Liver (tissue), 9 donors: ENCODE results near the gene CDH13. TPM values are rescaled to one million over a fixed set of nuclear protein-coding genes. Genes with fewer than 3 reads are reported as not detected.

Source experiments
- DNase-seq: peaks from one replicate; pipeline ENCODE4 v3.0.0-alpha.2; 2017; ENCODE audit warnings: low spot score
- H3K27ac ChIP-seq, 2 donors: one replicate each; pipeline ENCODE4 v1.7.0; 2013; ENCODE audit warnings: inconsistent platforms in 2 of 2, low read length in 2 of 2, control low read depth in 1 of 2, low read depth in 1 of 2, mild to moderate bottlenecking in 1 of 2
- H3K27me3 ChIP-seq, 4 donors: one replicate each; pipeline versions ENCODE4 v1.6.1 to v1.7.0; 2013; ENCODE audit warnings: low read length in 3 of 4, inconsistent platforms in 1 of 4, mild to moderate bottlenecking in 1 of 4, moderate library complexity in 1 of 4; ENCODE audit not compliant: control insufficient read depth in 4 of 4, insufficient read depth in 4 of 4
- H3K36me3 ChIP-seq, 4 donors: one replicate each; pipeline versions ENCODE4 v1.6.1 to v1.7.0; 2013; ENCODE audit warnings: low read length in 3 of 4, mild to moderate bottlenecking in 3 of 4, low read depth in 1 of 4, moderate library complexity in 1 of 4; ENCODE audit not compliant: control insufficient read depth in 4 of 4, insufficient read depth in 3 of 4
- H3K4me1 ChIP-seq, 4 donors: one replicate each; pipeline versions ENCODE4 v1.6.1 to v1.7.0; 2013; ENCODE audit warnings: low read length in 3 of 4, mild to moderate bottlenecking in 3 of 4, moderate library complexity in 1 of 4; ENCODE audit not compliant: control insufficient read depth in 4 of 4, insufficient read depth in 4 of 4
- H3K4me3 ChIP-seq, 3 donors: one replicate each; pipeline versions ENCODE4 v1.6.1 to v1.7.0; 2013; ENCODE audit warnings: low read length in 3 of 3, control low read depth in 1 of 3, low read depth in 1 of 3, mild to moderate bottlenecking in 1 of 3
- H3K9ac ChIP-seq, 2 donors: one replicate each; pipeline ENCODE4 v1.7.0; 2013; ENCODE audit warnings: low read length in 2 of 2, mild to moderate bottlenecking in 2 of 2, moderate library complexity in 2 of 2, control low read depth in 1 of 2, low read depth in 1 of 2
- H3K9me3 ChIP-seq, 4 donors: one replicate each; pipeline versions ENCODE4 v1.6.1 to v1.7.0; 2013; ENCODE audit warnings: low read length in 3 of 4; ENCODE audit not compliant: control insufficient read depth in 4 of 4
- ATF3 ChIP-seq: IDR thresholded peaks from 2 replicates; pipeline ENCODE4 v1.6.1; 2016; ENCODE audit warnings: antibody characterized with exemption
- CTCF ChIP-seq: fragments of 150-350 bp; IDR thresholded peaks from 2 replicates; pipeline ENCODE4 v1.5.1; 2017; ENCODE audit warnings: improper control_type of control experiment, low read depth, low read length; ENCODE audit not compliant: missing input control
- EGR1 ChIP-seq, 2 donors: IDR thresholded peaks; 2 replicates each; pipeline ENCODE4 v1.6.1; 2016 to 2018; ENCODE audit warnings: antibody characterized with exemption in 2 of 2, low read depth in 2 of 2
- FOXA2 ChIP-seq: IDR thresholded peaks from 2 replicates; pipeline ENCODE4 v1.6.1; 2016; ENCODE audit warnings: antibody characterized with exemption
- HNF4A ChIP-seq, 2 donors: conservative IDR thresholded peaks; 2 replicates each; pipeline ENCODE4 v1.6.1; 2016; ENCODE audit warnings: antibody characterized with exemption in 2 of 2, mild to moderate bottlenecking in 2 of 2
- JUND ChIP-seq, 2 donors: IDR thresholded peaks; 2 replicates each; pipeline ENCODE4 v1.6.1; 2016; ENCODE audit warnings: antibody characterized with exemption in 2 of 2
- REST ChIP-seq: IDR thresholded peaks from 2 replicates; pipeline ENCODE4 v1.6.1; 2016; ENCODE audit warnings: antibody characterized with exemption, mild to moderate bottlenecking
- SP1 ChIP-seq: IDR thresholded peaks from 2 replicates; pipeline ENCODE4 v1.6.1; 2018; ENCODE audit warnings: antibody characterized with exemption, mild to moderate bottlenecking
- ZBTB33 ChIP-seq: IDR thresholded peaks from 2 replicates; pipeline ENCODE4 v1.6.1; 2016; ENCODE audit warnings: antibody characterized with exemption
- WGBS: extraction: QIAGEN DNeasy Blood & Tissue Kit; methylation state at CpG from one replicate; pipeline ENCODE4 v1.1.7; 2013; 5-methylcytosine and 5-hydroxymethylcytosine counted together
- polyA plus RNA-seq, 2 donors: library from polyadenylated mRNA; stranded (reverse) in 1 of 2; unstranded in 1 of 2; fragments of 200-250 nt in 1 of 2; fragments of >200 nt in 1 of 2; fragmentation: Nextera tagmentation in 1 of 2; extraction: Ambion mirVana in 1 of 2; gene quantifications; one replicate each; pipeline versions ENCODE4 v1.2.1 to v1.2.3, GENCODE V29; 2013 to 2015
- total RNA-seq, 2 donors: library from RNA; depleted of rRNA; stranded (reverse); fragments of >200 nt; gene quantifications; one replicate each; pipeline ENCODE4 v1.2.3, GENCODE V29; 2014
- donor health status: healthy.
- donor health status: healthy.
- donor health status: healthy.
- donor health status: healthy.
- donor health status: healthy.

CDH13 gene
- total and polyA plus RNA-seq, 4 donors: 0.21 to 1.5 (median 0.58) TPM

GRCh38 chr16:83300326-83300725 is 673.6 kb downstream of the CDH13 start:
- 53% methylated on average over 3 of the region's 3 CpGs for WGBS
- Histone ChIP-seq H3K4me1 (peaks cover 0 to 4% (median 0%) of the 10 kb centered on the region in 4 donors), H3K4me3 (no peak overlapping the region), H3K9ac (no peak overlapping the region), H3K9me3 (no peaks in the 10 kb centered on the region), H3K27me3 (peaks cover 0 to 9% (median 0%) of the 10 kb centered on the region in 4 donors), H3K27ac (no peak overlapping the region), H3K36me3 (no peaks in the 10 kb centered on the region)
- no peak for DNase-seq
- TF ChIP-seq SP1 (no peak), CTCF (no peak)

- 41% methylated on average over 4 of the region's 4 CpGs for WGBS
- Histone ChIP-seq H3K9ac (no peak overlapping the region), H3K4me1 (peaks cover 0 to under 1% (median 0%) of the 10 kb centered on the region in 4 donors), H3K36me3 (no peaks in the 10 kb centered on the region), H3K27ac (no peak overlapping the region), H3K27me3 (peaks cover 0 to 9% (median 0%) of the 10 kb centered on the region in 4 donors), H3K4me3 (no peak overlapping the region), H3K9me3 (no peaks in the 10 kb centered on the region)
- no peak for DNase-seq
- TF ChIP-seq HNF4A (conservative IDR thresholded peaks at IDR 0.05): no peak
- no peak for TF ChIP-seq REST
- no peak for TF ChIP-seq CTCF
- TF ChIP-seq FOXA2: no peak
- no peak for TF ChIP-seq EGR1 (IDR thresholded peaks at IDR 0.05; ENCODE audit: low read depth in 2 of 2)
Observed at GRCh38 chr16:83301971-83302370, 675.2 kb downstream of the CDH13 start.

- no peak for DNase-seq
- no peak overlapping the region for H3K9ac ChIP-seq
- no peaks in the 10 kb centered on the region for H3K36me3 ChIP-seq
- H3K27me3 ChIP-seq: peaks cover 0 to 9% (median 0%) of the 10 kb centered on the region in 4 donors
- no peaks in the 10 kb centered on the region for H3K4me1 ChIP-seq
- 69% methylated on average over 2 of the region's 2 CpGs for WGBS
- H3K4me3 ChIP-seq: no peak overlapping the region
- H3K27ac ChIP-seq: no peak overlapping the region
- H3K9me3 ChIP-seq: no peaks in the 10 kb centered on the region
- no peak for TF ChIP-seq REST
- no peak for TF ChIP-seq JUND (IDR thresholded peaks at IDR 0.05)
- TF ChIP-seq SP1: no peak
- no peak for TF ChIP-seq ATF3
- TF ChIP-seq CTCF: no peak
- TF ChIP-seq ZBTB33: no peak
- no peak for TF ChIP-seq EGR1 (IDR thresholded peaks at IDR 0.05; ENCODE audit: low read depth in 2 of 2)
Observed at GRCh38 chr16:83302853-83303252, 676.1 kb downstream of the CDH13 start.
